Effector CD8-positive, alpha-beta T cell (primary cell): ENCODE results near the gene PHKA2.
"Not testable (repeated sequence)": the region's sequence is repeated elsewhere in the genome, so short reads cannot be mapped to it uniquely, and the experiment has no call there.

ENCODE experiments used
- DNase-seq: peaks from one replicate; lab custom pipeline; 2025; lab: John Stamatoyannopoulos, UW
- total RNA-seq, 4 experiments: gene quantifications; one replicate each; lab custom pipeline; 2026; lab: John Stamatoyannopoulos, UW

PHKA2 gene, protein sequence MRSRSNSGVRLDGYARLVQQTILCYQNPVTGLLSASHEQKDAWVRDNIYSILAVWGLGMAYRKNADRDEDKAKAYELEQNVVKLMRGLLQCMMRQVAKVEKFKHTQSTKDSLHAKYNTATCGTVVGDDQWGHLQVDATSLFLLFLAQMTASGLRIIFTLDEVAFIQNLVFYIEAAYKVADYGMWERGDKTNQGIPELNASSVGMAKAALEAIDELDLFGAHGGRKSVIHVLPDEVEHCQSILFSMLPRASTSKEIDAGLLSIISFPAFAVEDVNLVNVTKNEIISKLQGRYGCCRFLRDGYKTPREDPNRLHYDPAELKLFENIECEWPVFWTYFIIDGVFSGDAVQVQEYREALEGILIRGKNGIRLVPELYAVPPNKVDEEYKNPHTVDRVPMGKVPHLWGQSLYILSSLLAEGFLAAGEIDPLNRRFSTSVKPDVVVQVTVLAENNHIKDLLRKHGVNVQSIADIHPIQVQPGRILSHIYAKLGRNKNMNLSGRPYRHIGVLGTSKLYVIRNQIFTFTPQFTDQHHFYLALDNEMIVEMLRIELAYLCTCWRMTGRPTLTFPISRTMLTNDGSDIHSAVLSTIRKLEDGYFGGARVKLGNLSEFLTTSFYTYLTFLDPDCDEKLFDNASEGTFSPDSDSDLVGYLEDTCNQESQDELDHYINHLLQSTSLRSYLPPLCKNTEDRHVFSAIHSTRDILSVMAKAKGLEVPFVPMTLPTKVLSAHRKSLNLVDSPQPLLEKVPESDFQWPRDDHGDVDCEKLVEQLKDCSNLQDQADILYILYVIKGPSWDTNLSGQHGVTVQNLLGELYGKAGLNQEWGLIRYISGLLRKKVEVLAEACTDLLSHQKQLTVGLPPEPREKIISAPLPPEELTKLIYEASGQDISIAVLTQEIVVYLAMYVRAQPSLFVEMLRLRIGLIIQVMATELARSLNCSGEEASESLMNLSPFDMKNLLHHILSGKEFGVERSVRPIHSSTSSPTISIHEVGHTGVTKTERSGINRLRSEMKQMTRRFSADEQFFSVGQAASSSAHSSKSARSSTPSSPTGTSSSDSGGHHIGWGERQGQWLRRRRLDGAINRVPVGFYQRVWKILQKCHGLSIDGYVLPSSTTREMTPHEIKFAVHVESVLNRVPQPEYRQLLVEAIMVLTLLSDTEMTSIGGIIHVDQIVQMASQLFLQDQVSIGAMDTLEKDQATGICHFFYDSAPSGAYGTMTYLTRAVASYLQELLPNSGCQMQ
- total RNA-seq: 58.1 to 72.5 (median 66.6) reads per million in 4 experiments

DNA sequence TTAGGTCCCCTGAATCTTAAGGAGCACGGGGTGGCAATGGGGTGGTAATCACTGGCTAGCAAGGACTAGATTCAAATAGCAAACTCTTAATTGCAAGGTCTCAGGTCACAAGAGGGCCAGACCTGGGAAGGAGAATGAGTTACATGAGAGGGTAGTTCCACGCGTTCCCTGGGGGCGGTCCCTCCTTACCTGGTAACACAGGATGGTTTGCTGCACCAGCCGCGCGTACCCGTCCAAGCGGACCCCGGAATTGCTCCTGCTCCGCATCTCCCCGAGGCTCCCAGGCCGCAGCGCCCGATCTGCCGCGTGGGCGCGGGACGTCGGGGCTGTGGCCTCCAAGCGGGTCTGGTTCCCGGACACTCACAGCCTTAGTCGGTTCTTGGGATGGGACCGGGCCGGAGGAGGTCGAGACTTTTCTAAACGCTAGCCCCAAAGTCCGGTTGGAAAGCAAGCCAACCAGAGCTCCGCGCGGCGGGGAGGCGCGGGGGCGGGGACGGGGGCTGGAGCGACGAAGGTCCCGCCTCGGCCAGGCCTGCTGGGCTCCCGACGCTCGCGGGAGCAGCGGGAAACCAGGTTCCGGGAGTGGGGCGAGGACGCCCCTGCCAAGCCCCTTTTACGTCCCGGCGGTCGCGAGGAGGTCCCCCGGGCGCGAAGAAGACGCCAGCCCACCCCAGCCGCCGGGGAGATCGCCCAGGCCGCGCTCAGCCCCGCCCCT, at the start of gene PHKA2:
Gene PHKA2, minus strand, starts transcription at position 449 of the 715 bp plus-strand sequence. Its CDS starts 182 bp downstream, at position 267.
- peak; percentile 46 for DNase-seq

DNA sequence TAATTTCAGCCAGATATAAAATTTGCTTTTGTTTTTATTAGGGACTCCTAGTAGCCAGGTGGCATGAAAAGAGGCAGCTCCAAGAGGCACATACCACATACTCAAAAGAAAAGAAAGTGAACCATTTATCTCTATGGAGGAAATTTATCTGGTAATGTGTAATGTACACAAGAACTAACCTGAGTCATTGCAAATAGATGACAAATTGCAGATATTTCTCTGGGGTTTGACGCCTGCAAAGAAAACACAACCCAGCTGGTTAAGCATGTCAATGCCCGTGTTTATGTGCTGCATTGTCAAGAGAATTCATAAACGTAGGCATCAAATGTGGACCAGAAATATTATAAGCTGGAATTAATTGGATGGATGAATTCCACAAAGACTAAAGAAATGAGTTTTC, 46.9 kb upstream of the PHKA2 start:
- no peak for DNase-seq

DNA sequence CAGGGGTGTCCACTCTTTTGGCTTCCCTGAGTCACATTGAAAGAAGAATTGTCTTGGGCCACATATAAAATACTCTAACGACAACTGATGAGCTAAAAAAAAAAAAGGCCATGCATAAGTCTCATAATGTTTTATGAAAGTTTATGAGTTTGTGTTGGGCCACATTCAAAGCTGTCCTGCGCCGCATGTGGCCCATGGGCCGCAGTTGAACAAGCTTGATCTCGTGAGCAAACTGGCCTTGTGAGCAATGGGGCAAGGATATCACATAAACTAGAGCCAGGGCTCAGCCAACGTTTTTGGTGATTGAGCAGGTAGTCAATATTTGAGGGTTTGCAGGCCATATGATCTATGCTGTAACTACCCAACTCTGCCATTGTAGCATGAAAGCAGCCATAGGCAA, 44.6 kb upstream of the PHKA2 start:
- no peak for DNase-seq

DNA sequence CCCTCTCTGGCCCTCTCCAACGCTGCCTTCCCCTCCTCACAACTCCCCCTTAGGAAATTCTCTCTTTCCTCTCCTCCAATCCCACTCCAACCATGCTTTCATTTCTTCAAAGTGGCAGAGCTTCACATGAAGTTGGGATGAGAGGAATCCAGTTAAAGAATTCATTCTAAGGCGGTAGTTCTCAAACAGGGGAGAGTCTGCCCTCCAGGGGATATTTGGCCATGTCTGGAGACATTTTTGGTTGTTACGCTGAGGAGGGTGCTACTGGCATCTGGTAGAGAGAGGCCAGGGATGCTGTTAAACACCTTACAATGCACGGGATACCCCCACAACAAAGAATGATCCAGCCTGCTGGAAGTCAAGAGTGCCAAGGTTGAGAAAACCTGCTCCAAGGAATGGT, 40.5 kb upstream of the PHKA2 start:
- no peak for DNase-seq

DNA sequence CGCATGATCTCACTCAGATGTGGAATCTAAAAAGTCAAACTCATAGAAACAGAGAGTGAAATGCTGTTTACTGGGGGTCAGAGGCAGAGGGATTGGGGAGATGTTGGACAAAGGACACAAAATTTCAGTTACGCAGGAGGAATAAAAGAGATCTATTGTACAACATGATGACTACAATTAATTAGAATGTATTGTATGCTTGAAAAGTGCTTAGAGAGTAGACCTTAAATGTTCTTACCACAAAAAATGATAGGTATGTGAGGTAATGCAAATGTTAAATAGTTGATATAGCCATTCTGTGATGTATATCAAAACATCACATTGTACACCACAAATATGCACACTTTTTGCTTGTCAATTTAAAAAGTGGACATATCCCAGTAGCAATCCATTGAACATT, 36.1 kb upstream of the PHKA2 start:
- DNase-seq: no peak

DNA sequence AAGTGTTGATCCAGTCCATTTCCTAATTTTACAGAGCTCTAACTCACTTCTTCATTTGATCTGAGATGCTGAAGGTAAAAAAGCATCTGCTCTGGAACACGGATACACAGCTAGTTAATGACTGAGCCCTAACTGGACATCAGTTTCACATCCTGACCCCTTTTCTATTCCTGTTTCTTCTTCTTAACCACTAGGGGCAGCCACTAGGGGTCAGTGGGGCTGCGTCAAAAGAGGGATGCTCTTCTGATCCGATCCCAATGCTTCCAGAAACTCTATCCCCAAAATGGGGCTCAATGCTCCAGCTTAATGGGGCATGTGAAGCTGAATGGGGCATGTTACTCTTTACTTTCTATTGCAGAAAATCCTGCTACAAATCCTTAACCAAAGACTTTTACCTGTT, 33.4 kb upstream of the PHKA2 start:
- no peak for DNase-seq

DNA sequence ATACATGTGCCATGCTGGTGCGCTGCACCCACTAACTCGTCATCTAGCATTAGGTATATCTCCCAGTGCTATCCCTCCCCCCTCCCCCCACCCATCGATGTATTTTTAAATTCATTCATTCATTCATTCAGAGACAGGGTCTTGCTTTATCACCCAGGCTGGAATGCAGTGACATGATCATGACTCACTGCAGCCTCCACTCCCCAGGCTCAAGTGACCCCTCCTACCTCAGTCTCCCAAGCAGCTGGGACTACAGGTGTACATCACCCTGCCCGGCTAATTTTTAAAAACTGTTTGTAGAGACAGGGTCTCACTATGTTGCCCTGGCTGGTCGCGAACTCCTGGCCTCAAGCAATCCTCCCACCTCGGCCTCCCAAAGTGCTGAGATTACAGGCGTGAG, 32.7 kb upstream of the PHKA2 start:
- DNase-seq: not testable (repeated sequence)

DNA sequence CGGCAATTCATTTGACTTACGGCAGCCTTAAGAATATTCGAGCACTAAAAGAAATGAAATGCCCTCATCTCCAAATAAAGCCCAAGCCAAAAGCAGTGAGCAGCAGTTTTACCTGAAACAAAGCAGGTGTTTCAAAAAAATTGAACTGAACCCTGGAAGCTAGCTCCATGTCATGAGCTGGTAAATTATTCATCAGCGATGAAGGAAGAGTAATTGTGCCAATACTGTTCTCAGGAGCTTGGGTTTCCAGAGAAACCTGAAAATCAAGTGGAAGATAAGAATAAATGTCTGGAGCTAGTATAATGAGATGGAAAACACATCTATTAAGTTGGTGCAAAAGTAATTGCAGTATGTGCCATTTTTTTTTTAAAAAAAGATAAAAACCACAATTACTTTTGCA, 24.0 kb upstream of the PHKA2 start:
- no peak for DNase-seq

DNA sequence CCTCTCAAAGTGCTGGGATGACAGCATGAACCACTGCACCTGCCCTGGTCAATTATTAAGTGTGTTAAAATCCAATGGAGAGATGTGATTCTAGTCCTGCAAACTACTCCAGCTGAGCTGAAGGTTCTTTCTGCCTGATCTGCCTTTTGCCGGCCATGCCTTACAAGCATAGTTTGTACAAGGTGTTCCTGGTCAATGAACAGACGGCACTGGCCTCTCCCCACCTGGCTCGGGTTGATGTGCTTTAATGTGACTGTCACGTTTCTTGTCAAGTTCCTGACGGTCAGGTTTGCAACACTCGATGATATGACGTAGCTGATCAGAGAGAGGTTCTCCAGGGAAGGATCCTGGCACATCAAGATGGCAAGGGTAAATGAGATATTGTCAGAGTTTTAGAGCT, 23.1 kb upstream of the PHKA2 start:
- no peak for DNase-seq

DNA sequence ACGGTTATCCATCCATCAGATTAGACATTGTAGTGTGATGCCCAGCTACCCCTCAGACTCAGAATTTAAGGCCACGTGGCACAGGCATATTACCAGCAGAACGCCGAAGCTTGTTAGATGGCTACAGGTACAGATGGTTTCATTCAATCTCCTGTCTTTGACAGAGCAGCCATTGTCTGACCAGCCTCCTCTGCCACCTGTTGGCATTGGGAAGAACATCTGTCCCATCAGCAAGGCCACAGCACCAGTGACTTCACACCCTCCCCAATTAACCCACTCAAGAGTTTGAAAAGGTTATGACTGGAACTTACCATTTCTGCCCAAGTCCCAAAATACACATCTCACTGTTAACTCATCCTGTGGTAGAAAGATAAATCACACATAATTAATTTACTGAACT, 22.0 kb upstream of the PHKA2 start:
- no peak for DNase-seq

DNA sequence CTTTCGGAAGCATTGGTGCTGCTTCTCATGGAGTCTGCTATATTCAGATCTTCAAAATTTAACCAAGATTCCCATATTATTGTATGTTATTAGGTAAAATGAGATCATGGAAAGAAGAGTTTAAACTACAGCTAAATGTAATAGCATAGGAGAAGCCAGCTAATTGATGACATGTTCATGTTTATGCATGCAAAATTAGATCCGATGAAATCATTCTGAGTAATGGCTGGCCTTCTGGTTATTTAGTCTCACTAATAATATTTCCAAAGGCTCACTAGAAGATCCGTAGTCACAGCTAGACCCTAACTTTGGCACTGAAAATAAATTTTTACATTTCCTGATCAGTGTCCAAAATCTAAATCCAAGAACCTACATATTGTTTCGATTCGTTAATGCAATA, 19.8 kb upstream of the PHKA2 start:
- no peak for DNase-seq

DNA sequence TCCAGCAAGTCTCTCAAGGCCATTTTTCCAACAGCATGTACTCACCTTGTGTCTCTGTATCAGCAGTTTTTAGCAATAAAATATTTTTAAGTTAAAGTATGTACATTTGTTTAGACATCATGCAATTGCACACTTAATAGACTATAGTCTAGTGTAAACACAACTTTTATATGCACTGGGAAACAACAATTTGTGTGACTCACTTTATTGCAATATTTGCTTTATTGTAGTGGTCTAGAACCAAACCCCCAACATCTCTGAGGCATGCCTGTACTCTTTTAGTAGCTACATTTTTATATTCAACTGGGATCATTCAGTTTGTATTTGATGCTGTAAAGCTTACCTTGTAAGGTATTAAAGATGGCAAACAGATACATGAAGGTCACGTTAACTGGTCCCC, 14.7 kb upstream of the PHKA2 start:
- DNase-seq: no peak

DNA sequence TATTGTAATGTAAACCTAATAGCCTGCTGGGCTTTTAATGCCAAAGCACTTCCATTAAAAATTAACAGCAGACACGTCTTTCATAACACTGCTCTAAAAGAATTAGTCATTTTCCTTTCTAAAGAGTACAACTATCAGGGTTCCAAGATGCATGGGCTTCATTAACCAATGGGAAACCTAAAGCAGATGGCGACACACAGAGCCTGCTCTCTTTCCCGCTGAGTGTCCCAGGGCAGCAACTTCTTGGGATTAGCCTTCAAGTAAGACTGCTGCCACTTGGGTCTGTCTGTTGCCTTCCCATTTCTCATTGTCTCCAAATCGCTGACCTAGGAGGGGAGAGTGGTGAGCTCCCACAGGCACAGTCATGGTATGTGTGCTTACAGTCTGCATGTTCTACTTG, 14.0 kb upstream of the PHKA2 start:
- no peak for DNase-seq

DNA sequence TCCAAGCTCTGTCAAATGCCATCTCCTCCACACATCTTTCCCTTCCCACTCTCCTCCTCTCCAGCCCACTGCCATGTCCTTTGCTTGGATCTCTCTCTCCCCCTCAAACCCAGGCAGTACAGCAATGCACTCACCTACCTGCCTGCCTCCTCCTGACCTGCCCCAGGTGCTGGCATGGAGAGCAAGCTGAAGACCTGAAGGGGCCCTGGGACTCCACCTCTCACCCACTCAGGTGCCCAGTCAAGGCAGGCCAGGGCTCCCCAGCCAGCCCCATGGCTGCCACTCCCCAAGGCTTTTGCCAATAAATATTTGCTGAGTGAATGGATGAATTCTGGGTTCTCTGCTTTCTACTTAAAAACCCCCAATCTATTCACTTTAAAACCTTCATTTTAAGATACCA, 12.6 kb upstream of the PHKA2 start:
- DNase-seq: no peak

DNA sequence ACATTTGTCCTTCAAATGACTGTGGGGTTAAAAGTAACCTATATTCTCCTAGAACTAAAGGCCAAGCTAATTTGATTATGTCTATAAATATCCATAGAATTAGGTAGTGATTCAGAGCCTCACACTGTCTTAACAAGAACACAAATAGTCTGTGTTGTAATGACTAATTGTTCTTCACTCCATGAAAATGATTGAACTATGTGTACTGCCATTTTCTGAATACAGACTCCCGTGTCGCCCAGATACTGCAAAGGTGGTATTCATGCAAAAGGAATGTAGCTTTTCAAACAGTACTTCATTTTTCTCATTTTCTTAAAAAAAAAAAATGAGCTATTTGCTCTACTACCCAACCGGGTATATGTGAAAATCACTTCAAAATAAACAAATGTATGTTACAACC, 11.3 kb upstream of the PHKA2 start:
- DNase-seq: no peak

DNA sequence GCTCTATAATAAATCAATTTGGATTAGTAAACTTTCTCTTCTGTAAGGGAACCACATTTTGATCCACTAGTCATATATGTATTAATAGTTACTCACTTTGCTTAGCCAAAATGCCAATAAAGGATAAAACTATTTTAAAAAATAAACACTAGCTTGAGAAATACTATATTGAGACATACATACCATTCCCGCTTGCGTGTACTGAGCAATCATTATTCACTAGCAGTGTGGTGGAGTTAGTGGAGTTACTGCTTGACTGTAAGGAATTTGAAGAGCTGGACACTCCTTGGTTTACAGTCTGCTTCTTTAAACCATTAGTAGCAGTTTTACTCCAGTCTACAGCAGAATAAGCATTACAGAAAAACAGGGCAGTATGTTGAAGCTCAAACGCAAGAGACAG, 10.8 kb upstream of the PHKA2 start:
- no peak for DNase-seq

DNA sequence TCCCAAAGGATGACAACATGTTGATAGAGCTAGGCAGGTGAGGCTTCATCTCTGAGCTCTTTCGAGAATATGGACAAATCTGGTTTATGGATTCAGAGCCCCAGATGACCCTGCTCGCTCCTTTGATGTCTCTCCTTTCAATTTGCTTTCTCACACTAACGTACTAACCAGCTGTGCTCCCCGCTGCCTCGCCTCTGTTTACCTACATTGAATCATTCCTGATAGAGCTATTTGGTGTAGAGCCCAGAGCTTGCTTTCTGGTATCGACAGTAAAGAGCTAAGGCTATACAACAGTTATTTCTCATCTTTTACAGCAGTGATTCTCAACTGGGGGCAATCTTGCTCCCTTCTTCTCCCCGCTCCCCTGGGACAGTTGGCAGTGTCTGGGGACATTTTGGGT, 8.9 kb upstream of the PHKA2 start:
- no peak for DNase-seq

DNA sequence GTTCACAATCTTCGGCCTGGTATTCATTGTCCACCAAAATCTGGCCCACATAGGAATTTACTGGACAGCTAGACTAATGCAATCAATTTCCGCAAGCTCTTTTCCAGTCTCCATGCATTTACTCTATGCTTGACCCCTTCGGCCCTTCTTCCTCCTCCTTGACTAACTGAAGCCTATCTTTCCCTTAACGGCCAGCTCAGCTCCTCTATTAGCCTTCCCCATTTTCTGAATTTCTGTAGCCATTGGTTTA, 1.2 kb upstream of the PHKA2 start:
- DNase-seq: no peak

DNA sequence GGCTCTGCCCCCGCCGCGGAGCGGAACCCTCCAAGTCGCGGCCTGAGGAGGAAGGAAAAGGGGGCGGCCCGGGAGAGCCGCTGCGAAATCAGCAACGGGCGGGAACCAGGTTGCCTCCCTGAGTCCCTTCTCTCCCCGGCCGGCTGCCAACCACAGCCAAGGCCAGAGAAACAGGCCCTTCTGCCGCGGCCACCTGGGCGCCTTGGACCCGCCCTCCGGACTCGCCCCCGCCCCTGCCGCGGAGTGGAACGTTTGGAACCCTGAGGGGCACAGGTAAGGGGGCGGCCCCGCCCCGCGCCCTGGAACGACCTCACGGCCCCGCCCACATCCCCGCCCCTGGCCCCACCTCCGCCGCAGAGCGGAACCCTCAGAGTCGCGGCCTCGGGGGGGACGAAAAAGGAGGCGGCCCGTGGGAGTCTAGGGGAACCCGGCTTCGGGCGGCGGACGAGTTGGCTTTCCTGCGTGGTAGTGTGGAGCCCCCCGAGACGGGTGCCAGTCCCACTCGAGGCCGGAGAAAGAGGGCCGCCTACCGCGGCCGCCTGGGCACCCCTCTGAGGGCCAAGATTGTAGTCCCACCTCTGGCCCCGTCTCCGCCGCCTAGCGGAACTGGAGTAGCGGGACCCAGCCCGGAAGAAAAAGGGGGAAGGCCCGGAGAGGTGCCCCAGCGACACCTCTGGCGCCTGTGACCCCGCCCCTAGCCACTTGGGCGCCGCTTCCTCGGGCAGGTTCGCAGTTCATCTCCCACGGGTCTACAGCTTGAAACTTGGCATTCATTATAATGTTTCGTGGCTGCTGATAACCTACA, 669 bp upstream of the PHKA2 start:
- DNase-seq: peak; percentile 79

DNA sequence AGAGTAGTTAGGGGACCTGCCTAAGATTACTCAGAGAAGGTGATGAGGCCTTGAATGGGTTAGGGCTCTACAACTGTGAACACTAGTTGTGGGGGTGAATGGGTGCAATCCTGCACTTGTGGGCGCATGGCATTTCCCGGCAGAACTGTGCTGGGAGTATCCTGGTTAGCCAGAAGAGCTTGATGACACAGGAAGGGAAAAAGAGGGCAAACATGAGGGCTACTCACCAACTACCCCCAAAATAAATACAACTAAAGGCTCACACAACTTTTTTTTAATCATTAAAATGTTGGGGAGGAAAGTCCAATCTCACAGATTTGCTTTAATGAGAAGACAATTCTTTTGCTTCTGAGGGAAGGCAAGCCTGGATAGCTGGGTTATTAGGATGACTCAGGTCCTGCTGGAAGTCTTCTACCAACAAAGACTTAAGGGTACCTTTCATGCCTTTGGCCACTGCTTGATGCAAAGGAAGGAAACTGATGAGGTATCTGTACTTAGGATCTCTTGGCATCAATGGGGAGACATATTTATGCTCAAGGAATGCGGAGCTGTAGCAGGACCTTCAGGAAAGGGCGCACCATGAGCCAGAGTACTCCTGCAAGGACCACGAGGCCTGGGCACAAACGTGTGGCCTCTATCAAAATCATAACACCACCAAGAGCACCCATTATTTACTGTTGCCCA, 2.6 kb downstream of the PHKA2 start:
- DNase-seq: no peak

DNA sequence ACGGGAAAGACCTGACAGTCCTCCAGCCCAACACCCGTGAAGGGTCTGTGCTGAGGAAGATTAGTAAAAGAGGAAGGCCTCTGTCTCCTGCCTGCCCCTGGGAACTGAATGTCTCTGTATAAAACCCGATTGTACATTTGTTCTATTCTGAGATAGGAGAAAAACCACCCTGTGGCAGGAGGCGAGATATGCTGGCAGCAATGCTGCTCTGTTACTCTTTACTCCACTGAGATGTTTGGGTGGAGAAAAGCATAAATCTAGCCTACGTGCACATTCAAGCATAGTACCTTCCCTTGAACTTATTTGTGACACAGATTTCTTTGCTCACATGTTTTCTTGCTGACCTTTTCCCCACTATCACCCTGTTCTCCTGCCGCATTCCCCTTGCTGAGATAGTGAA, 3.7 kb downstream of the PHKA2 start:
- not testable (repeated sequence) for DNase-seq
